Inferior parietal cortex (tissue), 1 donor: ENCODE results near the gene EIF4A3.
"Not testable (repeated sequence)": the region's sequence is repeated elsewhere in the genome, so short reads cannot be mapped to it uniquely, and the experiment has no call there.

Source experiments
- DNase-seq: peaks from one replicate; pipeline ENCODE4 v3.0.0-alpha.2; 2016; ENCODE audit errors: extremely low spot score

Gene EIF4A3

DNA sequence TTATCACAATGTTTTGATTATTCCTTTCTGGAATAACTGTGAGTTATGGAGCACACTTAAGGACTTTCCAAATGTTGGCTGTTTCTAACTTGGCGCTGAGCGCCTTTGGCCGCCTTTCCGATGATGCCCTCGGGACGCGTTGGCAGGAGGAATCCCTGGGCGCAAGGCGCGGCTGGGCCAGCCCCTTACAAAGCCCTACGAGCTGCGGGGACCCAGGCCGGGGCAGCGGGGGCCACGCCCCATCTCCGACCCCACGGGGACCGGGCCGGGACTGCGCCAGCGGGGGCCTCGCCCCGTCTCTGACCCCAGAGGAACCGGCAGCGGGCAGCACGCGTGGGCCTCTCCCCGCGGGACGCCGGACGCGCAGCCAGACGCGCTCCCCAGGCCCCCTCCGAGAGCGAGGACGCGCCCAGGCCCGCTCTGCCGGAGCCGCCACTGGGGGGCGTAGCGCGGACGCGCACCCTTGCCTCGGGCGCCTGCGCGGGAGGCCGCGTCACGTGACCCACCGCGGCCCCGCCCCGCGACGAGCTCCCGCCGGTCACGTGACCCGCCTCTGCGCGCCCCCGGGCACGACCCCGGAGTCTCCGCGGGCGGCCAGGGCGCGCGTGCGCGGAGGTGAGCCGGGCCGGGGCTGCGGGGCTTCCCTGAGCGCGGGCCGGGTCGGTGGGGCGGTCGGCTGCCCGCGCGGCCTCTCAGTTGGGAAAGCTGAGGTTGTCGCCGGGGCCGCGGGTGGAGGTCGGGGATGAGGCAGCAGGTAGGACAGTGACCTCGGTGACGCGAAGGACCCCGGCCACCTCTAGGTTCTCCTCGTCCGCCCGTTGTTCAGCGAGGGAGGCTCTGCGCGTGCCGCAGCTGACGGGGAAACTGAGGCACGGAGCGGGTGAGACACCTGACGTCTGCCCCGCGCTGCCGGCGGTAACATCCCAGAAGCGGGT, 45.6 kb downstream of the EIF4A3 start, which contains the start of gene GAA:
GAA (plus strand) TSS at position 571 of the 935 bp plus-strand sequence. CDS start 3,006 bp downstream, outside the sequence.
- peak; percentile 81 for DNase-seq

DNA sequence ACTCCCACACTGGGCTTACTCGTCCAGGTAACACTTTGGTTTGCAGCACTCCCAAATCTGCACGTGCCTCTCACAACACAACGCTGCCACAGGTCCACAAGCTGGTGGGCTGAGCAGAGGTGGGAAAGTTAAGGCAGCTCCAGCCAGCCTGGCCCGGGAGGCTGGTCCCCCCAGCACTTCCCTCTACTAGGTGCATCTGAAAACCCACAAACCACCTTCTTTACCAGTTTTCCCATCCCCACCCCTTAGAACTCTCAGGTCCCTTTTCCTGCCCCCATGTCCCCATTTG, 46.9 kb downstream of the EIF4A3 start:
- DNase-seq = no peak

DNA sequence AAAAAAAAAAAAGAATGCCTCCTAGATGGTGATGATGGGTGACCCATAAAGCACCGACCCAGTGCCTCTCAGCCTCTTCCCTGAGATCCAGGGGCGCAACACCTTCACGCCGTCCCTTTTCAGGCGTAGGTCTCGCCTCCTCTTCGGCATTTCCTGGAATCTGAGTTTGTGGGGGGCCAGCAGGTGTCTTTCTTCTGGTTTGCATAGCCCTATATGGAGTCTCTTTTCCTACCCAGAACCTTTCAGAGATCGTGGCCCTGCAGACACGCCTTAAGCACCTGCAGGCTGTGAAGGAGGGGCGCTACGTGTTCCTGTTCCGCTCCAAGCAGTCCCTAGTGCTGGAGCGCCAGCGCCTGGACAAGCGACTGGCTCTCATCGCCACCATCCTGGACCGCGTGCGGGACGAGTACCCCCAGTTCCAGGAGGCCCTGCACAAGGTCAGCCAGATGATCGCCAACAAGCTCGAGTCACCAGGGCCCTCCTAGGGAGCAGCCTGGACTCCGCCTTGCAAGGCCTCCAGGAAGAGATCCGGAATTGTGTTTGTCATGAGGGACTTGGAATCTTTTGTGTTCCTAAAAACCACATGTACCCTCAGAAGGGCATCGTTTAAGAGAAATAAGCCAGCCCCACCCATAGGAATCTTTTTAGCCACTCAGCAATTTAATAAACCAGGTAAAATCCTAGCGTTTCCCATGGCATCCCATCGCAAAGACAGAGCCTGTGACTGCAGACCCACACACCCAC, 47.5 kb downstream of the EIF4A3 start:
- DNase-seq = no peak

GRCh38 chr17:80097844-80098691, 48.9 kb downstream of the EIF4A3 start:
- no peak for DNase-seq

DNA sequence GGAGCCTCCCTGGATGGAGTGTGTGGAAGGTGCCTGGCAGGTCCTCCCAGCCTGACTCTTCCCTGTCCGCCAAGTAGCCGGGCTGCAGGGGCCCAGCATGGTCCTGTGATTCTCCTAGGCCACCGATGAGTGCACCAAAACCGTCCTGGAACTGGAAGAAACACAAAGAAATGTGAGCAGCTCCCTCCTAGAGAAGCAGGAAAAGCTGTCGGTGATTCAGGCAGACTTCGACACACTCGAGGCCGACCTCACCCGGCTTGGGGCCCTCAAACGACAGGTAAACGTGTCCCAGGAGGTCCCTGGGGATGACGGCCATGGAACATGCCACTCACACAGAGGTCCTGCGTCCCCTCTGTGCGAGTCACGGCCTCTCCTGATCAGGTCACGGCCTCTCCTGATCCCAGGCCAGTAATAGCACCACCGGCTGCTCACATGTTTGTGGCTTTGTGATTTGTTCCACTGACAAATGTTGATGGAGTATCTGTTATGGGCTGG, 49.8 kb downstream of the EIF4A3 start:
- DNase-seq = no peak

DNA sequence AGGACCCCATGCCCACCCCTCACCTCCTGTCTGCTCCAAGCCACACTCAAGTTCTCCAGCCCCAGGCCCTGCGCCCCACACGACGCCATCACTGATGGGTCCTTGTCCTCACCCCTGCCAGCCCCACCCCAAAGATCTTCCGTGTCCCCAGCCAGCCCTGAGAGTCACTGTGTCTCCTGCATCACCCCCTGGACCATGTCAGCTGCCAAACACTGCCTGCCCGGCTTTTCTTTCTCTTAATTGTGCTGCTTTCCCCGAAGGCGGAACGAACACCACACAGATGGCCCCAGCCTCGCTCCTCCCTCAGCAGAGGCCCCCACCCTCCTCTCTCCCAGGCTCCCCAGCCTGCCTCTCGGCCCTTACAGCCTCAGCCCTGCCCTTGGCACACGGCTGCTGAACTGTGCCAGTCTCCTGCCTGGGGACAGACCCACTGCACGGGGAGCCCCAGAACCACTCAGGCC, 50.3 kb downstream of the EIF4A3 start:
- DNase-seq = no peak

GRCh38 chr17:80095844-80096475, 51.0 kb downstream of the EIF4A3 start:
- no peak for DNase-seq

- no peak for DNase-seq
These were observed 51.7 kb downstream of the EIF4A3 start for GRCh38 chr17:80095038-80095843.

DNA sequence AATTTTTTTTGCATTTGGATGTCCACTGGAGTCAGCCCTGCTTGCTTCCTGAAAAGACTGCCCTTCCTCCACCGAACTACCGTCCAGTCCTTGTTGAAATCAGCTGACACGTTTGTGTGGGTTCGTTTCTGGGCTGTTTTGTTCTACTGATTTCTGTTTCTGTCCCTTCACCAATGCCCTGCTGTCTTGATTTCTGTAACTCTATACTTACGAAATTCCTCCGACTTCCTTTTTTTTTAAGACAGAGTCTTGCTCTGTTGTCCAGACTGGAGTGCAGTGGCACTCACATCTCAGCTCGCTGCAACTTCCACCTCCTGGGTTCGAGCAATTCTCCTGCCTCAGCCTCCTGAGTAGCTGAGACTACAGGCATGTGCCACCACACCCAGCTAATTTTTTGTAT, 54.0 kb downstream of the EIF4A3 start:
- DNase-seq = no peak

DNA sequence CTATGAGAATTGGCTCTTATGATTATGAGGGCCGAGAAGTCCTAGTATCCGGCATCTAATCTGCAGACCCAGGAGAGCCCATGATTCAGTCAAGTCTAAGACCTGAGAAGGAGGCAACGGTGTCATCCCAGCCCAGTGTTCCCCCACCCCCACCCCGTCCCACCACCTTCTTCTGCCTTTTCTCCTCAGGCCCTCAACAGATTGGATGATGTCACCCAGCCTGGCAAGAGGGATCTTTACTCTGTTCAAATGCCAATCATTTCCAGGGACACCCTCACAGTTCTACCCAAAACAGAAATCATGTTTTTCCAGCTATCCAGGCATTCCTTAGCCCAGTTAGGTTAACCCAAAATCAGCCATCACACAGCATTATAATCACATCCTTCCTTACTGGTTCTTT, 55.6 kb downstream of the EIF4A3 start:
- DNase-seq = no peak

GRCh38 chr17:80090164-80090563, 56.8 kb downstream of the EIF4A3 start:
- DNase-seq = not testable (repeated sequence)

GRCh38 chr17:80089762-80090161, 57.2 kb downstream of the EIF4A3 start:
- DNase-seq = no peak

DNA sequence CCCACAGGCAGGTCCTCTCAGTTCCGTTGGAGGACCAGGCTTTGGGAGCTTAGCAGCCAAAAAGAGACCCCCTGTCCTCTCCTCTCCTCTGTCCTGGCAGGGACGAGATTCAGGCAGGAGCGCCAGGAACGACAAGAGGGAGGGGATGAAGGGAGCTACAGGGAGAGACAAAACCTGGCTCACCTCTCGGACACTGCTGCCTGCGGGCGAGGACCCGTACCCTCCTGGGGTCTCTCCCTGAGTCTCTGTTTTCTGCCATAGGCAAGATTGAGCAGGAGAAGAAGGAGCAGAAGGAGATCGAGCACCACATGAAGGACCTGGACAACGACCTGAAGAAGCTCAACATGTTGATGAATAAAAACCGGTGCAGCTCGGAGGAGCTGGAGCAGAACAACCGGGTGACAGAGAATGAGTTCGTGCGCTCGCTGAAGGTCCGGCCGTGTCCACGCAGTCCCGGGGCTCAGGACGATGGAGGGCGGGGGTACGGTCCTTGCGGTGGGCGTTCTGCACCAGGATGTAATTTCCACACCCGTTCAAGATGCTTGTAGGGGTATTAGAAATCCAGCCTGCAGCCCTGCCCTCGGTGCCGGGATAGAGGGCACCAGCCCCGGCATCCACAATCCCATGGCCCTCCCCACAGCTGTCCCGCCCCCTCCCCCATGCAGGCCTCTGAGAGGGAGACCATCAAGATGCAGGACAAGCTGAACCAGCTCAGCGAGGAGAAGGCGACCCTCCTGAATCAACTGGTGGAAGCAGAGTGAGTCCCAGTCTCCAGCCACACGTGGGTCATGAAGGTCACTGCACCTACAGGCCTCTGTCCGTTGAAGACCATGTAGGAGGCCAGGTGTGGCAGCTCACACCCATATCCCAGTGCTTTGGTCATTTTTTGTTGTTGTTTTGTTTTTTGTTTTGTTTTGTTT, 59.3 kb downstream of the EIF4A3 start:
- no peak for DNase-seq

- no peak for DNase-seq
These were observed 60.3 kb downstream of the EIF4A3 start for GRCh38 chr17:80086616-80087015.

DNA sequence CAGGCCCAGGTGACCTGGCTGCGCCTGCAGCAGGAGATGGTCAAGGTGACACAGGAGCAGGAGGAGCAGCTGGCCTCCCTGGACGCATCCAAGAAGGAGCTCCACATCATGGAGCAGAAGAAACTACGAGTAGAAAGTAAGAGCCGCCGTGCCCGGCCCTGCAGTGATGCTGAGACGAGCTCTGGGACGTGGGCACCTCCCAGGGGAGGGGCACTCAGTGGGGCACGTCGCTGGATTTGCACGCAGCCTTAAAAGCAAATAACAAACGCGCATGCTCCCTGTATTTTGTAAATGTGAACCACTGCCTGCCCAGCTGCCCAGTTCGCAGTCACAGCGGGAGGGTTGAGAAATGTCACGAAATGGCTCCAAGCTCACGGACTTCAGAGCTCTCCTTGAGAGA, 60.8 kb downstream of the EIF4A3 start:
- DNase-seq = no peak

- DNase-seq = no peak
These were observed 62.2 kb downstream of the EIF4A3 start for GRCh38 chr17:80084773-80085172.
